Measurements from ENCODE around the gene TFDP1. TPM values are rescaled to one million over a fixed set of nuclear protein-coding genes. Genes with fewer than 3 reads are reported as not detected.
A peak's percentile ranks its signal among the peaks of the same experiment; 100 is the strongest.
"Not testable (repeated sequence)": the region's sequence is repeated elsewhere in the genome, so short reads cannot be mapped to it uniquely, and the experiment has no call there.

TFDP1 gene
- total and polyA plus RNA-seq, 9 donors: 29.7 to 73.9 (median 59.5) TPM

- DNase-seq: no peak
- WGBS (ENCODE audit: insufficient coverage): 83% methylated on average over 4 of the region's 9 CpGs
- H3K4me3 ChIP-seq (ENCODE audit: low read length): peak overlapping the region; percentile 43
Observed at GRCh38 chr13:113585896-113586295, 1.3 kb downstream of the TFDP1 start.

GRCh38 chr13:113586661-113587479, 2.3 kb downstream of the TFDP1 start:
- Histone ChIP-seq H3K27ac (ENCODE audit: low read length) (no peak overlapping the region), H3K4me1 (ENCODE audit: control insufficient read depth, insufficient read depth, low read length) (peaks cover 4% of the 10 kb centered on the region), H3K27me3 (ENCODE audit: control insufficient read depth, insufficient read depth, low read length) (no peaks in the 10 kb centered on the region), H3K36me3 (ENCODE audit: control insufficient read depth, insufficient read depth, low read length) (peaks cover 27% of the 10 kb centered on the region), H3K9me3 (replicated peaks; ENCODE audit: control insufficient read depth, low read depth, low read length) (no peaks in the 10 kb centered on the region), H3K4me3 (ENCODE audit: low read length) (no peak overlapping the region)
- DNase-seq: no peak
- 94% methylated on average over 15 of the region's 23 CpGs for WGBS (ENCODE audit: insufficient coverage)

More at GRCh38 chr13:113585896-113586295, 1.3 kb downstream of the TFDP1 start:
- H3K36me3 ChIP-seq (ENCODE audit: control insufficient read depth, insufficient read depth, low read length): peaks cover 27% of the 10 kb centered on the region
- H3K4me1 ChIP-seq (ENCODE audit: control insufficient read depth, insufficient read depth, low read length): peaks cover 4% of the 10 kb centered on the region
- no peaks in the 10 kb centered on the region for H3K9me3 ChIP-seq (replicated peaks; ENCODE audit: control insufficient read depth, low read depth, low read length)
- no peak overlapping the region for H3K27ac ChIP-seq (ENCODE audit: low read length)
- no peaks in the 10 kb centered on the region for H3K27me3 ChIP-seq (ENCODE audit: control insufficient read depth, insufficient read depth, low read length)

- DNase-seq: no peak
- Histone ChIP-seq H3K27me3 (ENCODE audit: control insufficient read depth, insufficient read depth, low read length) (no peaks in the 10 kb centered on the region), H3K36me3 (ENCODE audit: control insufficient read depth, insufficient read depth, low read length) (peaks cover 33% of the 10 kb centered on the region), H3K4me1 (ENCODE audit: control insufficient read depth, insufficient read depth, low read length) (peaks cover 4% of the 10 kb centered on the region), H3K27ac (ENCODE audit: low read length) (no peak overlapping the region), H3K4me3 (ENCODE audit: low read length) (no peak overlapping the region), H3K9me3 (replicated peaks; ENCODE audit: control insufficient read depth, low read depth, low read length) (no peaks in the 10 kb centered on the region)
- WGBS (ENCODE audit: insufficient coverage): 91% methylated on average over 6 of the region's 6 CpGs
Observed at GRCh38 chr13:113588394-113589111, 4.0 kb downstream of the TFDP1 start.

- H3K36me3 ChIP-seq (ENCODE audit: control insufficient read depth, insufficient read depth, low read length): peaks cover 33% of the 10 kb centered on the region
- no peaks in the 10 kb centered on the region for H3K27me3 ChIP-seq (ENCODE audit: control insufficient read depth, insufficient read depth, low read length)
- H3K4me1 ChIP-seq (ENCODE audit: control insufficient read depth, insufficient read depth, low read length): peaks cover 4% of the 10 kb centered on the region
- H3K9me3 ChIP-seq (replicated peaks; ENCODE audit: control insufficient read depth, low read depth, low read length): no peaks in the 10 kb centered on the region
- 88% methylated on average over 15 of the region's 18 CpGs for WGBS (ENCODE audit: insufficient coverage)
- no peak overlapping the region for H3K27ac ChIP-seq (ENCODE audit: low read length)
- H3K4me3 ChIP-seq (ENCODE audit: low read length): no peak overlapping the region
- DNase-seq: no peak
Observed at GRCh38 chr13:113589251-113589960, 4.9 kb downstream of the TFDP1 start.

GRCh38 chr13:113589961-113590339, 5.4 kb downstream of the TFDP1 start:
- Histone ChIP-seq H3K27me3 (ENCODE audit: control insufficient read depth, insufficient read depth, low read length) (no peaks in the 10 kb centered on the region), H3K4me1 (ENCODE audit: control insufficient read depth, insufficient read depth, low read length) (peaks cover 4% of the 10 kb centered on the region), H3K4me3 (ENCODE audit: low read length) (no peak overlapping the region), H3K27ac (ENCODE audit: low read length) (no peak overlapping the region), H3K36me3 (ENCODE audit: control insufficient read depth, insufficient read depth, low read length) (peaks cover 33% of the 10 kb centered on the region), H3K9me3 (replicated peaks; ENCODE audit: control insufficient read depth, low read depth, low read length) (no peaks in the 10 kb centered on the region)
- WGBS (ENCODE audit: insufficient coverage): 87% methylated on average over 14 of the region's 14 CpGs
- DNase-seq: no peak

- peaks cover 35% of the 10 kb centered on the region for H3K36me3 ChIP-seq (ENCODE audit: control insufficient read depth, insufficient read depth, low read length)
- 81% methylated on average over 10 of the region's 11 CpGs for WGBS (ENCODE audit: insufficient coverage)
- no peaks in the 10 kb centered on the region for H3K4me1 ChIP-seq (ENCODE audit: control insufficient read depth, insufficient read depth, low read length)
- H3K27ac ChIP-seq (ENCODE audit: low read length): no peak overlapping the region
- H3K9me3 ChIP-seq (replicated peaks; ENCODE audit: control insufficient read depth, low read depth, low read length): no peaks in the 10 kb centered on the region
- DNase-seq: no peak
- no peak overlapping the region for H3K4me3 ChIP-seq (ENCODE audit: low read length)
- no peaks in the 10 kb centered on the region for H3K27me3 ChIP-seq (ENCODE audit: control insufficient read depth, insufficient read depth, low read length)
Observed at GRCh38 chr13:113591750-113592149, 7.2 kb downstream of the TFDP1 start.

GRCh38 chr13:113592571-113592970, 8.0 kb downstream of the TFDP1 start:
- no peak for DNase-seq
- Histone ChIP-seq H3K4me1 (ENCODE audit: control insufficient read depth, insufficient read depth, low read length) (no peaks in the 10 kb centered on the region), H3K36me3 (ENCODE audit: control insufficient read depth, insufficient read depth, low read length) (peaks cover 32% of the 10 kb centered on the region), H3K9me3 (replicated peaks; ENCODE audit: control insufficient read depth, low read depth, low read length) (no peaks in the 10 kb centered on the region), H3K27me3 (ENCODE audit: control insufficient read depth, insufficient read depth, low read length) (no peaks in the 10 kb centered on the region), H3K27ac (ENCODE audit: low read length) (no peak overlapping the region), H3K4me3 (ENCODE audit: low read length) (no peak overlapping the region)
- WGBS (ENCODE audit: insufficient coverage): 90% methylated on average over 2 of the region's 5 CpGs

GRCh38 chr13:113594066-113594821, 9.7 kb downstream of the TFDP1 start:
- H3K27ac ChIP-seq (ENCODE audit: low read length); DNase-seq; H3K9me3 ChIP-seq (replicated peaks; ENCODE audit: control insufficient read depth, low read depth, low read length); H3K27me3 ChIP-seq (ENCODE audit: control insufficient read depth, insufficient read depth, low read length); H3K4me3 ChIP-seq (ENCODE audit: low read length); H3K4me1 ChIP-seq (ENCODE audit: control insufficient read depth, insufficient read depth, low read length): not testable (repeated sequence)
- peaks cover 26% of the 10 kb centered on the region for H3K36me3 ChIP-seq (ENCODE audit: control insufficient read depth, insufficient read depth, low read length)
- 94% methylated on average over 12 of the region's 21 CpGs for WGBS (ENCODE audit: insufficient coverage)

GRCh38 chr13:113595131-113595530, 10.6 kb downstream of the TFDP1 start:
- Histone ChIP-seq H3K36me3 (ENCODE audit: control insufficient read depth, insufficient read depth, low read length) (peaks cover 30% of the 10 kb centered on the region), H3K27ac (ENCODE audit: low read length) (no peak overlapping the region), H3K4me1 (ENCODE audit: control insufficient read depth, insufficient read depth, low read length) (no peaks in the 10 kb centered on the region), H3K27me3 (ENCODE audit: control insufficient read depth, insufficient read depth, low read length) (no peaks in the 10 kb centered on the region), H3K9me3 (replicated peaks; ENCODE audit: control insufficient read depth, low read depth, low read length) (peaks cover 10% of the 10 kb centered on the region), H3K4me3 (ENCODE audit: low read length) (no peak overlapping the region)
- WGBS (ENCODE audit: insufficient coverage): 71% methylated on average over 1 of the region's 8 CpGs
- no peak for DNase-seq
